ENCODE measurements around the gene CIP2A.
"Not testable (repeated sequence)": the region's sequence is repeated elsewhere in the genome, so short reads cannot be mapped to it uniquely, and the experiment has no call there.

Gene CIP2A

GRCh38 chr3:108589081-108589997, at the start of gene CIP2A, which contains the start of gene DZIP3:
TSS of gene CIP2A (minus strand) at chr3:108589438. CDS start at chr3:108589375, 63 bp downstream.
TSS of gene DZIP3 (plus strand) at chr3:108589722. CDS start at chr3:108605407, 15,685 bp downstream.
- DNase-seq: peak; percentile 87

DNA sequence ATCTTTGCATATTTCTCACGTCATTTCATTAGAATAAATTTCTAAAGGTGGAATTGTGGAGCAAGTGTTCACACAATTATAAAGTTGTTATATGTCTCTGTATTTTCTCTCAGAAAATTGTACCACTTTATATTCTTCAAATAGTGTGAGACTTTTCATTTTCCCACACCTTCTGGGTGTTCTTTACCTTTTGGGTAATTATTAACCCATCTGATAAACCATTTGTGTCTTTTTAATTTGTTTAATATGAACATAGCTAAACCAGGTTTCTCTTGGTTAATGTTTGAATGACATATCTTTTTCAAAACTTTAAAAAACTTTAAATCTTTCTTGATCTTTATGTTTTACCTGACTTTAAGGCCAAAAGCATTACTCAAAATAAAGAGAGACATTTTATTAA, 40.7 kb upstream of the CIP2A start:
- no peak for DNase-seq

- no peak for DNase-seq
These were observed 34.3 kb upstream of the CIP2A start for GRCh38 chr3:108623504-108623903.

- no peak for DNase-seq
These were observed 31.0 kb upstream of the CIP2A start for GRCh38 chr3:108620250-108620649.

GRCh38 chr3:108616090-108616489, 26.9 kb upstream of the CIP2A start:
- DNase-seq: not testable (repeated sequence)

- no peak for DNase-seq
These were observed 21.4 kb upstream of the CIP2A start for GRCh38 chr3:108610651-108611050.

DNA sequence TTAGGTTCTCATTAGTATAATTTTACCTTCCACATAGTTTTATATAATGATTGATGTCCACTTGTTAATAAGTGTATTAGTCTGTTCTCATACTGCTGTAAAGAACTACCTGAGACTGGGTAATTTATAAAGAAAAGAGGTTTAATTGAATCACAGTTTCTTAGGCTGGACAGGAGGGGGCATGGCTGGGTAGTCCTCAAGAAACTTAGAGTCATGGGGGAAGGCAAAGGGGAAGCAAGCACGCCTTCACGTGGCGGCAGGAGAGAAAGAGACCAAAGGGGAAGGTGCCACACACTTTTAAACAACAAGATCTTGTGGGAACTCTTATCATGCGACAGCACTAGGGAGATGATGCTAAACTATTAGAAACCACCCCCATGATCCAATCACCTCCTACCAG, 19.5 kb upstream of the CIP2A start:
- no peak for DNase-seq

GRCh38 chr3:108605491-108605890, 16.3 kb upstream of the CIP2A start:
- DNase-seq: peak; percentile 22

GRCh38 chr3:108605028-108605427, 15.8 kb upstream of the CIP2A start:
- DNase-seq: no peak

DNA sequence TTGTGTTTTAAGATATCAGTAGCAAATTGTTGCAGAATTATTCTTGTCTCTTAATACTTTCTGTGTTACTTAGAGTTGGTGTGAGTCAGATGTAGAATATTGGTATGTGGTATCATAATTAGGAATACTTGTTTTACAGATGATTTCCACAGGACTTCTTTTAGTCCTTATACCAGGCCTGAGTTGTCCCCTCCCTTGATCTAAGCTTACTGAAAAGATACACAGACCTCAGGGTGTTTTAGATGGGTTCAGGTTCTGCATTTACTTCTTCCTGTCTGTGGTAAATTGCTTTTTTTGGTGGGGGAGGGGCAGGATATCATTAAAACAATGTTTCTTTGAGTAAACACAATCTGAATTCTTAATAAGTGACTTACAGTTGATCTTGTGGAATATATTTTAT, 14.5 kb upstream of the CIP2A start:
- peak; percentile 66 for DNase-seq

- DNase-seq: no peak
These were observed 13.7 kb upstream of the CIP2A start for GRCh38 chr3:108602935-108603294.

GRCh38 chr3:108602249-108602934, 13.2 kb upstream of the CIP2A start:
- DNase-seq: peak; percentile 63

DNA sequence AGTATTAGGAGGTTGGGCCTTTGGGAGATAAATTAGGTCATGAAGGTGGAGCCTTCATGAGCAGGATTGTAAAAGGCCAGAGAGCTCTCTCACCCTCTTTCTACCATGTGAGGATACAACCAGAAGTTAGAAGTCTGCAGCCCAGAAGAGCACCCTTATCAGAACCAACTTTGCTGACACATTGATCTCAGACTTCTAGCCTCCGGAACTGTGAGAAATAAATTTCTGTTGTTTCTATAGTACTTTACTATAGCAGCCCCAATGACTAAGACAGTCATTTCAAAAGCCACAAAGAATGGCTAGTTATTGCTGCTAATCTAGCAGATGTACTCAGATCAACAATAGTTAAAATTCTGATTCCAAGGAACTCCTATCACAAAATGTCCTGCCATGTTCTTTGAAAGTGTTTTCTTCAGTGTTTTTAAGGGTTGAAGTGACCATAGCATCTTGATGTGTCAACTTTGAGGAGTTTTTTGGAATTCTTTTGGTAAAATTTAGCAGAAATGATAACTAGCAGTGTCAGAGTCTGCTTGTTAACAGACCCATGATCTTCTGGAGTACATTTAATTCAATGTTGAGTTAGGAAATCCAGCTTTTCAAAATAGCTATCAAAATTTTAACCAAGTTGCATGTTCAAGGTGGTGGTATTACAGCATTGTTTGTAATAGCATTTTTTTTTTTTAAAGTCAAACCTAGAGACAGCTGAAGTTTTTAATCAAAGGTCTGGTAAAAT, 10.6 kb upstream of the CIP2A start:
- DNase-seq: no peak

- no peak for DNase-seq
These were observed 9.1 kb upstream of the CIP2A start for GRCh38 chr3:108598375-108598774.

DNA sequence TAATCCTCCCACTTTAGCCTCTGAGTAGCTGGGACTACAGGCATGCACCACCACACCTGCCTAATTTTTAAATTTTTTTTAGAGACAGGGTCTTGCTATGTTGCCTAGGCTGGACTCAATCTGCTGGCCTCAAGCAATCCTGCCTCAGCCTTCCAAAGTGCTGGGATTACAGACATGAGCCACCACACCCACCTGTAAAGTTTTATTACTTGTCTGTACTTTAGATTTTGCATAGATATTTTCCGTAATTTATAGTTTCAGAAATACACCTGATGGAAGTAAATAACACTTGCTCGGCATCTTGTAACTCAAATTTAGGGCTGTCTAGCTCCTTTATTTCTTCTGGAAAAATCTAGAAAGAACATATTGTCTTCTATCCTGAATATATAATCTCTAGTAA, 6.1 kb upstream of the CIP2A start:
- DNase-seq: no peak

DNA sequence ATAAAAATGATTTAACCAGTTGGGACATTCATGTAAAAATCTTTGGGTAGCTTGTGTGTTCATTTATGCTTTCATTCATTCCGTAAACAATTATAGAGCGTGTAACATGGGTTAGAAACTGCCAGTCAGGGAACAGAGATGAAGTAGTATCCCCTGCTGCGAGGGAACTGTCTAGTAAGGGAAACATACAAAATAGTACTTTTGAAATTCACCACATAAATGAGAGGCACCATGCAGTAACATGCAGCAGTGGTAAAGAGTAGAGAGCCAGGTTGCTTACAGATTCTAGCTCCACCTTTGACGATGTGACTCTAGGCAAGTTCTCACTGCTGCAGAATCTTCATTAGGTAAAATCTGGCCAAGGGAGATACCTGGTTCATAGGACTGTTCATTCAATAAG, 1.2 kb upstream of the CIP2A start:
- peak; percentile 31 for DNase-seq

- no peak for DNase-seq
These were observed 723 bp upstream of the CIP2A start for GRCh38 chr3:108589998-108590323.

- no peak for DNase-seq
These were observed 637 bp downstream of the CIP2A start for GRCh38 chr3:108588601-108589000.

DNA sequence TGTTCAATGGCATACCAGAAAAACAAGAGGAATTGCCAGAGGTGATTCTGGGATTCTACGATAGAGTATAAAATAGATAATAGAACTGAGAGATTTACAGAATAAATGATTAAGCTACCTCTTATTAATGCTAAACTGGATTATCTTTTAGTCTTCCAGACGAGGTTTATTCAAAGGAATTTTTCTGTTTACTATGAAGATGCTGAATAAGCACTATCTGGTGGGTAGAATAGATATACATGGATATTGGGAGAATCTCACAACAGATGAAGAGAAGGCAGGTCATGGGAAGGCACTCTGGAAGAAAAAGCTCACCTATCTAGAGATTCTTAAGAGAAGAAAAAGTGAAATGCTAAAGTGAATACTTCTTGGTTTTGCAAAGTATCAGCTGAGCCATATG, 11.2 kb downstream of the CIP2A start:
- no peak for DNase-seq

DNA sequence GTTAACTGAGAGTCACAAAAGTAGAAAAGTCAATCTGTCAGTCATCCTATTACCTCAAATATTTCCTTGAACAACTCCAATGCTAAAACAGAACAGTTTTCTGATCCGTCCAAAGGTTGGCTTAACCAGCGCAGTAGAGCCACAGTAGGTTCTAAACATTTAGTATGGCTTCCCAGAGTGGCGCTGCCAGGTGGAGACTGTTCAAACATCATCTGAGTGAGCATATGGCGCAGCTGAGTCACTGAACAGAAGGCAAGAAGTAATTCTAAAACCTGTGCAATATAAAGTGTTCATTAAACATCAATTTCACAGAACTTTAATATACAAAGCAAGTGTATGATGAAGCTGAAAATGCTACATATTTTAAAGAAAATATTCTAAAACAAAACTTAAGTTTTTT, 19.9 kb downstream of the CIP2A start:
- no peak for DNase-seq

DNA sequence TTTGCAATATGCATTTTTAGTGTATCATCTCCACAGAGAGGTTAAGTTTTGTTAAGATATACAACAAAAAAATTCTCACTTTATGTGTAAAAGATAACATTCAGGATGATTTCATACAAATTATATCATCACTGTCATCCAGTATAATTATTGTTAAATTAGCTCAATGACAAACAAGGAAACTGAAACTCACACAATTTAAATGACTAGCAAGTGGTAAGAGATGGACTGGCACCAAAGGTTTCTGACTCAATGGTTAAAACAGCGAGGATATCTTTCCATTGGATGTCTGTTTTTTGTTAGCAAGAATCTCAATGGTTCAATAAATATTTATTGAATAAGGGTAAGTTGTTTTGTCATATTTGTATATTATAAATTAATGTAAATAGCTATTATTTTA, 22.6 kb downstream of the CIP2A start:
- no peak for DNase-seq

DNA sequence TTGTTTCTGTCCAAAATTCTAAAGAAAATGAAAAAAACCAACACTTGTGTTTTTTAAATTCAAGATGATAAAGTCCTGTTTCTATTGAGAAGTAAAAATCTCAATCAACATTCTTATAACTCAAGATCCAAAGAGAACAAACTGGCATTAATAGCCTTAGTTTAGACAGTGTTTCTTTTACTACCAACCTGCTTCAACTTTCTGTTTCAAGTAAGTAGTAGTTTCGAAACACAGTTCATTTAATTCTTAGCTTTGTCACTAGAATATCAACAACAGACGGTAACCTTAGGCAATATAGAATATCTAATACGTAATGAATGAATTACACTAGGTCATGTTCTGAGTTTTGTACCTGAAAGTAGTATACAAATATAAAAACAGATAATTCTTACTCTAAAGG, 23.7 kb downstream of the CIP2A start:
- no peak for DNase-seq

DNA sequence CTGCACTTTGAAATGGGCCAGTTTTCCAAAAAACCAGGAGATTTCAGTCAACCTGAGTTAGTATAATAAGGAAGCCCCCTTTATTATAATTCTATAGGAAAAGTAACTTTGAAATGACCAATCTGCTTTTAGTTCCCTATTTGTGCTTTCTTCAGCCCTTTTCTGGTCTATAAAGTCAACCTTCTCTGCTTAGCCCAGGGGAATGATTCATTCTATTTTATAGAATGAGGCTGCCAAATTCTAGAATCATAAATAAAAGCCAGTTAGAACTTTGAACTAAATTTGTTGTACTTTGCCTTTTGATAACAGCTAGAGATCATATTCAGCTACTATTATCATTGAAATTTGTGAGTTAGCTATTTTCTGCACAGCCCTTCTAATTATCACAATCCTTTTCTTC, 24.7 kb downstream of the CIP2A start:
- no peak for DNase-seq

- DNase-seq: no peak
These were observed 26.7 kb downstream of the CIP2A start for GRCh38 chr3:108562565-108562964.
